Thoracic aorta (tissue), 2 donors: ENCODE data around the gene PHF20. TPM values are rescaled to one million over a fixed set of nuclear protein-coding genes. Genes with fewer than 3 reads are reported as not detected.

Source experiments
- ATAC-seq: fragments of 150-250 bp; one replicate; pipeline ENCODE4 v1.8.0; 2017; ENCODE audit warnings: low read depth; ENCODE audit not compliant: insufficient number of reproducible peaks, low FRiP score
- DNase-seq: peaks from one replicate; pipeline ENCODE4 v3.0.0-alpha.2; 2020; ENCODE audit warnings: low spot score
- H3K27ac ChIP-seq, 2 donors: fragments of 200-600 bp; sonication (generic); 1 replicate in 1 of 2; 2 replicates in 1 of 2; pipeline ENCODE4 v1.5.1; 2016; ENCODE audit warnings: mild to moderate bottlenecking in 2 of 2, moderate library complexity in 2 of 2
- H3K27me3 ChIP-seq: fragments of 200-600 bp; sonication (generic); replicated peaks from 2 replicates; pipeline ENCODE4 v1.6.0; 2016; ENCODE audit warnings: mild to moderate bottlenecking; ENCODE audit not compliant: insufficient read depth
- H3K36me3 ChIP-seq: fragments of 200-600 bp; sonication (generic); one replicate; pipeline ENCODE4 v1.5.1; 2016
- H3K4me1 ChIP-seq, 2 donors: fragments of 200-600 bp; sonication (generic); 1 replicate in 1 of 2; 2 replicates in 1 of 2; pipeline versions ENCODE4 v1.5.1 to v1.6.0; 2016; ENCODE audit warnings: low read depth in 2 of 2, mild to moderate bottlenecking in 1 of 2; ENCODE audit not compliant: control insufficient read depth in 1 of 2
- H3K4me3 ChIP-seq: fragments of 200-600 bp; sonication (generic); 2 replicates; pipeline ENCODE4 v1.5.1; 2016; ENCODE audit warnings: mild to moderate bottlenecking
- H3K9me3 ChIP-seq: fragments of 200-600 bp; sonication (generic); 2 replicates; pipeline ENCODE4 v1.5.1; 2016
- total RNA-seq, 2 donors: library from RNA; depleted of rRNA; stranded (reverse); fragments of >200 nt; gene quantifications; one replicate each; pipeline versions ENCODE4 v1.1.0 to v1.2.3, GENCODE V29; 2016
- TF ChIP-seq, protein P1 (sequence below): fragments of 200-600 bp; sonication (generic); IDR thresholded peaks from one replicate; pipeline ENCODE4 v1.5.1; 2019; ENCODE audit warnings: antibody characterized with exemption

The PHF20 gene
- total RNA-seq, 2 donors from 2014 or later: 35.8 to 46.8 TPM

DNA sequence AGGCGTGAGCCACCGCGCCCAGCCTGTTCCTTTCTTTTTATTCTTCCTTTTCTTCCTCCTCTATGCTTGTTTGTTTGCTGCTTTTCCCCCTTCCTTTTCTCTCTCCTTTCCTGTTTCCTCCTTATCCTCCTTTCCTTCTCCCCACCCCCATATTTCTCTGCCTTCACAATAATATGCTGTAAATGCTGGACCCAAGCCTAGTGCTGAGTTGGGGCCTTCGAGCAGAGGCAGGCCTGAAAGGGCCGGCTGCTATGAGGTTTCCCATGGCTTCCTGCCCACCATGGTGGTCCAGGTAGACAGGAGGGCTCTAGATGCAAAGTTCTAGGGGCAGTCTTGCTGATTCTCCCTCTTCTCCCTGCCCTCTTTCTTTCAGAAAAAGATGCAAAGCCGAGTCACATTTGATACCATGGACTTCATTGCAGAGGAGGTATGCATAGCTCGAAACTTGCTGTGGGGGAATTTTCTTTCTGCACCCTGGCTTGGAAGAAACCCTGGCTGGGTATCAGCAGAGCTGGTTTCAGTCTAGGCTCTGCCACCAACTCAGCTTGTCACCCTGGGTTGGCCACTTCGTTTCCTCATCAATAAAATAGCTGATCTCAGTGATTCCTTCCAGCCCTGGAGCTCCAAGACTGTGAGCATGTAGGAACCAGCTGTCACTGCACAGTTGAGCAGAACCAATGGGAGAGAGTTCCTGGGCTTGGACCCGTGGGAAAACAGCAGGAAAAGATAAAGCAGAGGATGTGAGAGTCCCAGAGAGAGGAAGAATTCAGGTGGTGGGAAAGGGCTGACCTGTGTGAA is 204.0 kb downstream of the PHF20 start:
- Histone ChIP-seq H3K4me3 (no peak overlapping the region), H3K9me3 (no peaks in the 10 kb centered on the region), H3K36me3 (no peaks in the 10 kb centered on the region), H3K27me3 (no peaks in the 10 kb centered on the region), H3K4me1 (no peaks in the 10 kb centered on the region), H3K27ac (no peak overlapping the region)
- TF ChIP-seq, protein P1, sequence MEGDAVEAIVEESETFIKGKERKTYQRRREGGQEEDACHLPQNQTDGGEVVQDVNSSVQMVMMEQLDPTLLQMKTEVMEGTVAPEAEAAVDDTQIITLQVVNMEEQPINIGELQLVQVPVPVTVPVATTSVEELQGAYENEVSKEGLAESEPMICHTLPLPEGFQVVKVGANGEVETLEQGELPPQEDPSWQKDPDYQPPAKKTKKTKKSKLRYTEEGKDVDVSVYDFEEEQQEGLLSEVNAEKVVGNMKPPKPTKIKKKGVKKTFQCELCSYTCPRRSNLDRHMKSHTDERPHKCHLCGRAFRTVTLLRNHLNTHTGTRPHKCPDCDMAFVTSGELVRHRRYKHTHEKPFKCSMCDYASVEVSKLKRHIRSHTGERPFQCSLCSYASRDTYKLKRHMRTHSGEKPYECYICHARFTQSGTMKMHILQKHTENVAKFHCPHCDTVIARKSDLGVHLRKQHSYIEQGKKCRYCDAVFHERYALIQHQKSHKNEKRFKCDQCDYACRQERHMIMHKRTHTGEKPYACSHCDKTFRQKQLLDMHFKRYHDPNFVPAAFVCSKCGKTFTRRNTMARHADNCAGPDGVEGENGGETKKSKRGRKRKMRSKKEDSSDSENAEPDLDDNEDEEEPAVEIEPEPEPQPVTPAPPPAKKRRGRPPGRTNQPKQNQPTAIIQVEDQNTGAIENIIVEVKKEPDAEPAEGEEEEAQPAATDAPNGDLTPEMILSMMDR: no peak
- no peak for DNase-seq
- no peak for ATAC-seq

DNA sequence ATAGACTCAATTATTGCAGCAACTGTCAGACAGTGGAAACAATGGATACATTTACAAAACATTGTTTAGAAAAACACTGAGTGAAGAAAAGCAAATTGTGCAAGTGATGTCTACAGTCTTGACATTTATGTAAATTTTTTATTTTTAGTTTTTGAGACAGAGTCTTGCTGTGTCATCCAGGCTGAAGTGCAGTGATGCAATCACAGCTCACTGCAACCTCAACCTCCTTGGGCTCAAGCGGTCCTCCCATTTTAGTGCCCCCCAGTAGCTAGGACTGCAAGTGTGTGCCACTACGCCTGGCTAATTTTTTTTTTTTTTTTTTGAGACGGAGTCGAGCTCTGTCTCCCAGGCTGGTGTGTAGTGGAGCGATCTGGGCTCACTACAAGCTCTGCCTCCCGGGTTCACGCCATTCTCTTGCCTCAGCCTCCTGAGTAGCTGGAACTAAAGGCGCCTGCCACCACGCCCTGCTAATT is 206.3 kb downstream of the PHF20 start:
- H3K27ac ChIP-seq: no peak overlapping the region
- H3K36me3 ChIP-seq: no peaks in the 10 kb centered on the region
- H3K4me3 ChIP-seq: no peak overlapping the region
- H3K27me3 ChIP-seq: no peaks in the 10 kb centered on the region
- no peaks in the 10 kb centered on the region for H3K9me3 ChIP-seq
- TF ChIP-seq, protein P1: no peak
- no peak for ATAC-seq
- DNase-seq: no peak
- no peaks in the 10 kb centered on the region for H3K4me1 ChIP-seq

DNA sequence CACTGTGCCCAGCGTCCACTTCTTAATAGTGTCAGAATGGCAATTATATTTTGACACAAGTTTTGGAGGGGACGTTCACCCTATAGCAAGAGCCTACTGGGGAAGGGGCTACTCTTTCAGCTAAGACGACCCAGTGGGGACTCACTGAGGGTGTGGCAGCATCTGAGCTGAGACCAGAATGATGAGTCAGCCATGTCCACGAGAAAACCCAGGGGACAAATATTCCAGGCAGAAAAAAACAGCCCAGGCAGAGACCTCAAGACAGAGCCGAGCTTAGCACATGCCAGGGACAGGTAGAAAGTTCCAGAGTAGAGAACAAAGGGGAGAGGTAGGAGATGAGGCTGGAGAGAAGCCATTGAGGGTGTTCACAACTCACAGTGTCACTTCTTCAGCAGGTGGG is 207.7 kb downstream of the PHF20 start:
- ATAC-seq (no peak), DNase-seq (no peak)
- Histone ChIP-seq H3K27ac (no peak overlapping the region), H3K9me3 (no peaks in the 10 kb centered on the region), H3K4me3 (no peak overlapping the region), H3K27me3 (no peaks in the 10 kb centered on the region), H3K4me1 (no peaks in the 10 kb centered on the region), H3K36me3 (no peaks in the 10 kb centered on the region)
- TF ChIP-seq, protein P1: no peak

DNA sequence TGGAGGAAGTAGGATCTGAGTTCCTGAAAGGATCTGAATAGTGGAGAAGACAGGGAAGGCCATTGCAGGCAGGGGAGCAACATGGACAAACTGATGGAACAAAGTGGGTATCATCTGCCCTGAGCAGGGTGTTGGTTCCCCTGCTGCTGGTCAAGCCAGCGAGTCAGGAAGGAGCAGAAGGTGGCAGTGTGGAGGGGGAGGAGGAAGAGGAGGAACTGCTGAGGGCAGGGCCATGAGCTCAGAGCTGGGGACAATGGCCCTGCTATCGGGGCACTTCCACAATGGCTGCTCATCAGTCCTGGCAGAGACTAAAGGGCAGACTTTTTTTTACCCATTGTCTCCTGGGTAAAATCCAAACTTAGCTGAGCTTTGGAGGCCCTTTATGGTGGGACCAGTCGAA is 210.2 kb downstream of the PHF20 start:
- H3K36me3 ChIP-seq: no peaks in the 10 kb centered on the region
- no peaks in the 10 kb centered on the region for H3K4me1 ChIP-seq
- no peak overlapping the region for H3K27ac ChIP-seq
- H3K9me3 ChIP-seq: no peaks in the 10 kb centered on the region
- TF ChIP-seq, protein P1: no peak
- ATAC-seq (no peak), DNase-seq (no peak)
- H3K4me3 ChIP-seq: no peak overlapping the region
- H3K27me3 ChIP-seq: no peaks in the 10 kb centered on the region

DNA sequence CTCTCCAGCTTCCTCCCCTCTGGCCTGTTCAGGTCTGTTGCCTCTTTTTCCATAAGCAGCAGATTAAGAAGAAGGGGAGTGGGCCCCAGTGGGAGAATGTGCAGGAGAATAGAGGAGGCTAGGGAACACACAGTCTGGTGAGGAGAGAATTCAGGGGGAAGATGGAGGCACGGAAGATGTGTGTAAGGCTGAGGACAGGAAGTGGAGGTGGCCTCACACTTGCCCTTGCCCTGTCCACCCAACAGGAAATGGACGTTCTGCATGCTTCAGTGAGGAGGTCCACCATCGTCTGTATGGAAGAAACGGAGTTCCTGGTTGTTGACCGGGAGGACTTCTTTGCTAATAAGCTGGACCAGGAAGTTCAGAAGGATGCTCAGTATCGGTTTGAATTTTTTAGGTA is 212.6 kb downstream of the PHF20 start:
- ATAC-seq (no peak), DNase-seq (no peak)
- Histone ChIP-seq H3K4me1 (no peaks in the 10 kb centered on the region), H3K4me3 (no peak overlapping the region), H3K9me3 (no peaks in the 10 kb centered on the region), H3K36me3 (no peaks in the 10 kb centered on the region), H3K27me3 (no peaks in the 10 kb centered on the region), H3K27ac (no peak overlapping the region)
- TF ChIP-seq, protein P1: no peak
